Subcutaneous adipose tissue (tissue), 4 donors: ENCODE data around the gene FKBP1A. TPM values are rescaled to one million over a fixed set of nuclear protein-coding genes. Genes with fewer than 3 reads are reported as not detected.

ENCODE experiments used
- CTCF ChIP-seq: fragments of 450-650 bp; IDR thresholded peaks from one replicate; pipeline ENCODE4 v1.5.1; 2016; ENCODE audit warnings: low read depth, mild to moderate bottlenecking, control low read depth, antibody characterized with exemption, moderate library complexity
- total RNA-seq, 4 donors: library from RNA; depleted of rRNA; stranded (reverse); fragments of >200 nt; gene quantifications; one replicate each; pipeline ENCODE4 v1.1.0, GENCODE V29; 2016

FKBP1A gene
- total RNA-seq, 4 donors from 2014 or later = 131 to 257 (median 165) TPM

DNA sequence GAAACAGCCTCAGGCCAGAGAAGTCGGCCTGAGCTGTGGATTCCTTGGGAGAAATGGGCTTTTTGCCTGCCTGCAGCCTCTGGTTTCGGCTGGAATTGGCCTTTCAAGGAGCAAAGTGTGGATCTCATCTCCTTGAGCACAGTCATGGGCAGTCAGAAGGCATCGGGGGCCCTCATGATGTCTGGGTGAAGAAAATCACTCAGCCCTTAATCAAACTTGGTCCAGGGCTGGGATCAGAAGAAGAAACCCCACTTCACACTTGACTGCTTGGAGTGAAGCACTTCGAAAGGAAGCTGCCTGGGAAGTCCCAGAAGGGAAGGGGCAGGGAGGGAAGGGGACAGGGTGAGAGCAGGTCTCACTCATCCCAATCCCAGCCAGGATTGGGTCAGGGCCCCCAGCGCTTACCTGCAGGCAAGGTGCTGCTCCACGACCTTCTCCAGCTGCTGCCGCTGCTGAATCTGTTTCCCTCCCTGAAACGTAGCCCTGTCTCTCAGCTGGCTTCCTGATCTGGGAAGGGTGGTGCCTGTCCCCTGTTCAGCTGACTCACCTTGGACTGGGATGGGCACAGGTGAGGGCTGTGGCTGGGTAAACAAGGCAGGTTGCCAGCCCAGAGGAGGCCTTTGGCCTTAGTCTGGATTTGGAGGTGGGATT, 64.0 kb downstream of the FKBP1A start, which contains the start of gene SDCBP2:
Gene SDCBP2 (minus strand): TSS at position 460 of the 651 bp plus-strand sequence. CDS start 8,723 bp downstream, outside the sequence.
- TF ChIP-seq CTCF = no peak

GRCh38 chr20:1327827-1328679, 64.8 kb downstream of the FKBP1A start:
- TF ChIP-seq CTCF = no peak

DNA sequence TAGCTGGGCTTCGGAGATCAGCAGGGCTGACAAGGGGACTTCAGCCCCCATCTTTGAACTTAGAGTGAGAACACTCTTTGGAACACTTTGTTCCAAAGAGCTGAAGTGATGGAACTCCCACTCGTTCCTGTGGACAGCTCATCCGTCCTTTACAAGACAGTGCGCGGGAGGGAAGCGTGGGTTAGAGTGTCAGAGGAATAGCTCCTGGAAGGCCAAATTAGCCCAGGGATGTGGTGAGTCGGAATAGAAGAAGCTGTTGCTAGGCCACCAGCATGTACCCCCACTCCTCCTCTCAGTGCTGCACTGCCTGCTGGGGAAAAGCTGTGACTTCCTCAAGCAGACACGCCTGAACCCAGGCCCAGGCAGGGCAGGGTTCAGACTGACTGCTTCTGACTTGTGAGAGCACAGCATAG, 65.6 kb downstream of the FKBP1A start:
- no peak for TF ChIP-seq CTCF

GRCh38 chr20:1326031-1326930, 66.6 kb downstream of the FKBP1A start:
- TF ChIP-seq CTCF = no peak

- no peak for TF ChIP-seq CTCF
These were observed 67.5 kb downstream of the FKBP1A start for GRCh38 chr20:1325173-1326030.

DNA sequence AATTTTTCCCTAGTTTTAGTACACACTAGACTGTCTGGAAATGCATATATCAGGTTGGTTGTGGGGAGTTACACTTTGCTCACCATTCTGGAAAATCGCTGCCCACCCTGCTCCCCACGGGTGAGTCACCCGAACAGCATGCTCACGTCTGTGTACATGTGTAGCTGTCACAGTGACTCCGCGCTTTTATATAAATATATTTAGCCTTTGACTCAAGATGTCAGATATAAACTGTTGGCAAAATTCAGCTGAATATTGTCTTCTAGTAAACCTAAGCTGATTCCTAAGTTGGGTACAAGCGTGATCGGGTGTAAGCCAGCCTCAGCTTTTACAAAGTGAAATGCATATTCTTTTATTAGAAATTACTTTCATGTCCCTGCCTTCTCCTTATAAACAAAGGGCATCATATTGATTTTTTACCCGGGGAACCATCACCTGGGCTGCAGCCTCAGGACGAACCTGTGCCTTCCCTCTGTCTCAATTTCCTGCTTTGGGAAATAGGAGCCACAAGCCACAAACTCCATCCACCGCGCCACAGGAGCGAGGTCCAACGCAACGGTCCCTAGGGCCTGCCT, 68.2 kb downstream of the FKBP1A start:
- TF ChIP-seq CTCF = no peak
